Measurements from ENCODE around the gene MYO18B.
A peak's percentile ranks its signal among the peaks of the same experiment; 100 is the strongest.

Gene MYO18B

GRCh38 chr22:25741692-25742626 is at the start of gene MYO18B:
Gene MYO18B, plus strand, starts transcription at chr22:25742188. Its CDS starts 18,905 bp downstream, at chr22:25761093.
- Histone ChIP-seq H3K36me3 (no peaks in the 10 kb centered on the region), H3K4me3 (no peak within 1 kb of the TSS; the same call in 1 of the 2 replicates), H3K4me1 (peaks cover 47% of the 10 kb centered on the region), H3K27ac (peak within 1 kb of the TSS; percentile 78), H3K4me2 (peak within 1 kb of the TSS; percentile 71), H3K27me3 (no peaks in the 10 kb centered on the region), H3K9ac (peak within 1 kb of the TSS; percentile 65; the same call in 1 of the 2 replicates), H3K9me3 (peaks cover 28% of the 10 kb centered on the region), H4K20me1 (no peaks in the 10 kb centered on the region)
- TF ChIP-seq Cebpa-rat (IDR thresholded peaks at IDR 0.05) = no peak

- no peak overlapping the region for H3K4me3 ChIP-seq
- H3K9ac ChIP-seq = no peak overlapping the region
- no peak for TF ChIP-seq Cebpa-rat (IDR thresholded peaks at IDR 0.05)
- H3K9me3 ChIP-seq = no peaks in the 10 kb centered on the region
- H3K27ac ChIP-seq = no peak overlapping the region
- H3K36me3 ChIP-seq = peaks cover 81% of the 10 kb centered on the region
- H4K20me1 ChIP-seq = no peaks in the 10 kb centered on the region
- no peak overlapping the region for H3K4me2 ChIP-seq
- no peaks in the 10 kb centered on the region for H3K27me3 ChIP-seq
- H3K4me1 ChIP-seq = peaks cover 18% of the 10 kb centered on the region
Measured at GRCh38 chr22:25692397-25693267, 49.4 kb upstream of the MYO18B start.

DNA sequence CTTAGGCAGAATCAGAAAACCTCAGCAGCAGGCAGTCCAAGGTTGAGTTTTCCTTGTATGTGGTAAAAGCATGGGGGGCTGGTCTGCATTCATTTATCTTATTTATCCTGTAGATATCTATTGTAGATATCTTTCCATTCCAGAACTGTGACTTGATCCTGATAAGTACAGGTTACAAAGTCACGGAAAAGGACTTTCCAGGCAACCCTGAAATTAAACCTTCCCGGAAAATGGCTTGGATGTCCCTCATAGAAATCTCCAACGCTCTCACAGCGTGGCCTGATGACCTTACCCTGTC is 48.8 kb upstream of the MYO18B start:
- H3K27ac ChIP-seq = no peak overlapping the region
- no peak overlapping the region for H3K9ac ChIP-seq
- H3K9me3 ChIP-seq = no peaks in the 10 kb centered on the region
- H3K4me2 ChIP-seq = no peak overlapping the region
- peaks cover 81% of the 10 kb centered on the region for H3K36me3 ChIP-seq
- H3K4me3 ChIP-seq = no peak overlapping the region
- H3K4me1 ChIP-seq = peaks cover 18% of the 10 kb centered on the region
- H3K27me3 ChIP-seq = no peaks in the 10 kb centered on the region
- 0 out of 2 replicates have a peak, but pooled peaks cover under 1% of the 10 kb centered on the region for H4K20me1 ChIP-seq
- no peak for TF ChIP-seq Cebpa-rat (IDR thresholded peaks at IDR 0.05)

DNA sequence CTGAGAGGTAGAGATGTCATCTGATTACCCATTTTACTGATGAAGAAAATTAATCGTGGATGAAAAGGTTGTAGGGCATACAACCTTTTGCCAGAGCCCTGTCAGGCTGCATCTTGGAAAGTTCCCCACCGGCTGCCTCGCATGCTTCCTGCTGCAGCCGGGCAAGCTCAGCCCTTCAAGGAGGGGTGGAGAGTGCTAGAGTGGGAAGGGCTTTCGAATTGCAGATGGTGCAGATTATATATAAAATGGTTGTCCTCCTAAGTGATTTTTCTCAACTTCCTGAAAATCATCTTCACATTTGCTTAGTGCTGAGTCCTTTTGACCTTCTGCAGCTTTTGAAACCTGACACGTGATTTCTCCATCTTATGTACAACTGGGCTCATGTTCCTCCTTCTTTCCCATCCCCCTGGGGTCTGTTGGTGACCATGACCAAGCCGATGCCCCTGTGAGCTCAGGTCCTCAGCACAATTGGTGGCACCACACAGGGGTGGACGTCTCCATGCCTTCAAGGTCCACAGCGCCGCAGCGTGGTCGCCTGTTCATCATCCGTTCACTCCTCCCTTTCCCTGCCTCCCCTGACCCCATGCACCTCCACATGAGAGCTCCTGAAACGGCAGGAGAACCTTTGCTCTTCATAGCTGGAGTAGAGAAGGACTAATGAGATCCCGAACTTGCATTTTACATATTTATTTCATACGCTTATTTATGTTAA is 47.6 kb upstream of the MYO18B start:
- Histone ChIP-seq H3K9ac (no peak overlapping the region), H3K4me2 (no peak overlapping the region), H3K27me3 (no peaks in the 10 kb centered on the region), H3K9me3 (no peaks in the 10 kb centered on the region), H3K27ac (no peak overlapping the region), H4K20me1 (0 out of 2 replicates have a peak, but pooled peaks cover 6% of the 10 kb centered on the region), H3K4me1 (peaks cover 22% of the 10 kb centered on the region), H3K36me3 (peaks cover 87% of the 10 kb centered on the region), H3K4me3 (no peak overlapping the region)
- no peak for TF ChIP-seq Cebpa-rat (IDR thresholded peaks at IDR 0.05)

- no peak overlapping the region for H3K4me2 ChIP-seq
- no peak for TF ChIP-seq Cebpa-rat (IDR thresholded peaks at IDR 0.05)
- no peaks in the 10 kb centered on the region for H3K27me3 ChIP-seq
- peaks cover 23% of the 10 kb centered on the region for H3K4me1 ChIP-seq
- H4K20me1 ChIP-seq = 0 out of 2 replicates have a peak, but pooled peaks cover 6% of the 10 kb centered on the region
- H3K4me3 ChIP-seq = no peak overlapping the region
- H3K9me3 ChIP-seq = no peaks in the 10 kb centered on the region
- peaks cover 87% of the 10 kb centered on the region for H3K36me3 ChIP-seq
- H3K9ac ChIP-seq = no peak overlapping the region
- H3K27ac ChIP-seq = no peak overlapping the region
Measured at GRCh38 chr22:25695146-25695545, 46.8 kb upstream of the MYO18B start.

GRCh38 chr22:25696763-25697162 is 45.2 kb upstream of the MYO18B start:
- Histone ChIP-seq H3K9ac (no peak overlapping the region), H3K4me2 (no peak overlapping the region), H3K36me3 (peaks cover 82% of the 10 kb centered on the region), H3K27ac (no peak overlapping the region), H3K9me3 (no peaks in the 10 kb centered on the region), H3K27me3 (no peaks in the 10 kb centered on the region), H4K20me1 (0 out of 2 replicates have a peak, but pooled peaks cover 6% of the 10 kb centered on the region), H3K4me3 (no peak overlapping the region), H3K4me1 (peaks cover 15% of the 10 kb centered on the region)
- no peak for TF ChIP-seq Cebpa-rat (IDR thresholded peaks at IDR 0.05)

DNA sequence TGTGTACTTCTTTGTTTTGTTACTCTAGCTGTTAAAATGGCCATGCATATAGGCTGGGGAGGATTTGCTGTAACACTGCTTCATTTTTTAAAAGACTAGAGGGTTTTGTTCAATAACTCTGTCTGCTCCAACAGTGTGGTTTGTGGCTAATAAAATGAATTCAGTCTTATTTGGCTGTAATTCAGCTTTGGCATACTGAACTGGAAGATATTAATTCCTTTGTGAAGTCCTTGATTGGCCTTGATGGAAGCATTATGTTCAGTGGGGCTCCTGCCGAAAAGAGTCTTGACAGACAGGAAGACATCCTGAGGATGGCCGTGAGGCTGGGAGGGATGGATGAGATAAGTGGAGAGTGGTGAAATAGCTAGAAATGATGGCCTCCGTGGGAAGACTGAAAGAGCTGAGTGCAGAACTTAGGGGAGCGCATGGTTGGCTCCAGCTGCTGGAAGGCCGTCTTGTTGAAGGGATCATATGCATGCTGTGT is 44.8 kb upstream of the MYO18B start:
- H3K4me1 ChIP-seq = peaks cover 14% of the 10 kb centered on the region
- H3K4me2 ChIP-seq = no peak overlapping the region
- 0 out of 2 replicates have a peak, but pooled peaks cover 6% of the 10 kb centered on the region for H4K20me1 ChIP-seq
- no peak overlapping the region for H3K9ac ChIP-seq
- no peaks in the 10 kb centered on the region for H3K9me3 ChIP-seq
- TF ChIP-seq Cebpa-rat (IDR thresholded peaks at IDR 0.05) = no peak
- no peak overlapping the region for H3K27ac ChIP-seq
- peaks cover 78% of the 10 kb centered on the region for H3K36me3 ChIP-seq
- H3K27me3 ChIP-seq = no peaks in the 10 kb centered on the region
- no peak overlapping the region for H3K4me3 ChIP-seq

GRCh38 chr22:25697978-25698377 is 44.0 kb upstream of the MYO18B start:
- Histone ChIP-seq H4K20me1 (0 out of 2 replicates have a peak, but pooled peaks cover 6% of the 10 kb centered on the region), H3K9me3 (no peaks in the 10 kb centered on the region), H3K27me3 (no peaks in the 10 kb centered on the region), H3K36me3 (peaks cover 71% of the 10 kb centered on the region), H3K4me2 (no peak overlapping the region), H3K9ac (no peak overlapping the region), H3K4me3 (no peak overlapping the region), H3K4me1 (peaks cover 22% of the 10 kb centered on the region), H3K27ac (no peak overlapping the region)
- TF ChIP-seq Cebpa-rat (IDR thresholded peaks at IDR 0.05) = no peak

DNA sequence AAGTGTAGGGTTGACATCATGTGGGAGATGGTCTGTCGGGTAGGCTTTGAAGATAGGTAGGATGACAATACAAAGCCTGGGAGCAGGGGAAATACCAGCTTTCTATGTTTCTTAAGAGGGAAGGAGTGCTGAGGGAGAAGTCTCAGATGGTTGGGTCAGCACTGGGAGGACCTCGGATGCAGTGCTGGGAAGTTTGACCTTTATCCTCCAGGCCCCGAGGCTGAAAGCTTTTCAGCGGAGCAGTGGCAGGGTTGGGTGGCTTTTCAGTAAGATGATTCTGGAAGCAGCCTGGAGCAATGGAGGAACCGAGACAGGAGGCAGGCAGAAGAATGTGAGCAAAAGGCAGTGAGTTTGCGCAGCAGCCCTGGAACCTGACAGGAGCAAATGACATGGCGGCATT is 43.5 kb upstream of the MYO18B start:
- Histone ChIP-seq H4K20me1 (0 out of 2 replicates have a peak, but pooled peaks cover 6% of the 10 kb centered on the region), H3K27me3 (no peaks in the 10 kb centered on the region), H3K4me1 (peaks cover 24% of the 10 kb centered on the region), H3K9ac (no peak overlapping the region), H3K4me3 (no peak overlapping the region), H3K4me2 (no peak overlapping the region), H3K36me3 (peaks cover 66% of the 10 kb centered on the region), H3K9me3 (no peaks in the 10 kb centered on the region), H3K27ac (no peak overlapping the region)
- TF ChIP-seq Cebpa-rat (IDR thresholded peaks at IDR 0.05) = no peak
